Keratinocyte (primary cell): Measurements from ENCODE around the gene TMEM204. TPM values are rescaled to one million over a fixed set of nuclear protein-coding genes. Genes with fewer than 3 reads are reported as not detected.

ENCODE experiments used
- DNase-seq: peaks from one replicate; pipeline ENCODE4 v3.0.0-alpha.2; 2011; ENCODE audit warnings: low read depth, missing footprints, low spot score
- FAIRE-seq: peaks from 2 replicates; lab custom pipeline; 2011; peaks lifted over from hg19 to GRCh38; lab: Jason Lieb, UNC
- H2AFZ ChIP-seq: 2 replicates; pipeline ENCODE4 v1.6.0; 2012; ENCODE audit warnings: low read length, control low read depth, inconsistent platforms; ENCODE audit not compliant: control insufficient read depth
- H3K27ac ChIP-seq: 2 replicates; pipeline ENCODE4 v1.5.1; 2011; ENCODE audit warnings: low read length; ENCODE audit not compliant: control insufficient read depth, insufficient read depth
- H3K27me3 ChIP-seq: 3 replicates; pipeline ENCODE4 v1.6.0; 2011; ENCODE audit warnings: low read length; ENCODE audit not compliant: control insufficient read depth, insufficient read depth; ENCODE audit errors: extremely low read depth
- H3K36me3 ChIP-seq, 2 experiments: 2 replicates in 1 of 2; 3 replicates in 1 of 2; pipeline ENCODE4 v1.5.1; 2011; ENCODE audit warnings: low read length in 2 of 2, mild to moderate bottlenecking in 1 of 2; ENCODE audit not compliant: control insufficient read depth in 2 of 2, insufficient read depth in 2 of 2; ENCODE audit errors: extremely low read depth in 1 of 2
- H3K4me1 ChIP-seq: 3 replicates; pipeline ENCODE4 v1.5.1; 2011; ENCODE audit warnings: low read length; ENCODE audit not compliant: control insufficient read depth, insufficient read depth; ENCODE audit errors: extremely low read depth
- H3K4me2 ChIP-seq: 3 replicates; pipeline ENCODE4 v1.6.0; 2011; ENCODE audit warnings: low read depth, low read length; ENCODE audit not compliant: control insufficient read depth, insufficient read depth; ENCODE audit errors: extremely low read depth
- H3K4me3 ChIP-seq, 3 experiments: fragments of 200-600 bp in 1 of 3; sonication (generic) in 1 of 3; 2 replicates in 2 of 3; 3 replicates in 1 of 3; pipeline ENCODE4 v1.5.1; 2011 to 2016; ENCODE audit warnings: low read length in 3 of 3, mild to moderate bottlenecking in 3 of 3, control low read depth in 2 of 3, inconsistent platforms in 1 of 3, low read depth in 1 of 3, mixed read lengths in 1 of 3, mixed run types in 1 of 3, moderate library complexity in 1 of 3; ENCODE audit not compliant: control insufficient read depth in 2 of 3, insufficient read depth in 2 of 3; ENCODE audit errors: extremely low read depth in 1 of 3
- H3K79me2 ChIP-seq: 2 replicates; pipeline ENCODE4 v1.6.0; 2012; ENCODE audit warnings: low read length; ENCODE audit not compliant: control insufficient read depth, insufficient read depth
- H3K9ac ChIP-seq: 3 replicates; pipeline ENCODE4 v1.6.0; 2011; ENCODE audit warnings: low read length; ENCODE audit not compliant: control insufficient read depth, insufficient read depth; ENCODE audit errors: extremely low read depth
- H3K9me1 ChIP-seq: 3 replicates; pipeline ENCODE4 v1.6.0; 2011; ENCODE audit warnings: low read length; ENCODE audit not compliant: control insufficient read depth, insufficient read depth; ENCODE audit errors: extremely low read depth
- H3K9me3 ChIP-seq: 2 replicates; pipeline ENCODE4 v1.5.1; 2012; ENCODE audit warnings: low read depth, low read length; ENCODE audit not compliant: control insufficient read depth
- H4K20me1 ChIP-seq: 3 replicates; pipeline ENCODE4 v1.6.0; 2011; ENCODE audit warnings: low read length; ENCODE audit not compliant: control insufficient read depth, insufficient read depth; ENCODE audit errors: extremely low read depth
- EZH2 ChIP-seq: IDR thresholded peaks from one replicate; pipeline ENCODE4 v1.6.1; 2012; ENCODE audit warnings: inconsistent platforms, mild to moderate bottlenecking, low read length, moderate library complexity
- dilution Hi-C: fragments of 300-500 bp; cut with MboI; formaldehyde crosslinking; loops from one replicate; pipeline ENCODE4 v1.7.0; 2020; ENCODE audit warnings: low sequenced_read_pairs; ENCODE audit not compliant: extremely low pct_ligation_motif_present
- polyA plus RNA-seq, 5 experiments: library from polyadenylated mRNA; depleted of rRNA in 3 of 5; stranded (reverse) in 3 of 5; stranded (forward) in 1 of 5; unstranded in 1 of 5; fragments of >200 nt; gene quantifications; 1 replicate in 1 of 5; 2 replicates in 3 of 5; 3 replicates in 1 of 5; pipeline versions ENCODE4 v1.2.1 to v1.2.3, GENCODE V29; 2011 to 2012; ENCODE audit warnings: missing spikeins in 2 of 5, low read depth in 1 of 5, low replicate concordance in 1 of 5
- TF ChIP-seq, protein P1 (sequence below), 3 experiments: IDR thresholded peaks in 1 of 3; conservative IDR thresholded peaks in 1 of 3; optimal IDR thresholded peaks in 1 of 3; 2 replicates in 2 of 3; 3 replicates in 1 of 3; pipeline versions ENCODE3 to v1.5.1; 2011; ENCODE audit warnings: low read length in 3 of 3, mild to moderate bottlenecking in 3 of 3, moderate library complexity in 2 of 3, control low read depth in 1 of 3, inconsistent platforms in 1 of 3; ENCODE audit not compliant: insufficient read depth in 2 of 3; ENCODE audit errors: extremely low read depth in 1 of 3

The TMEM204 gene
- polyA plus RNA-seq, 1 donor (not counting 4 experiments of a cell fraction or from before 2014, with no cell fraction given): 1.0 TPM

DNA sequence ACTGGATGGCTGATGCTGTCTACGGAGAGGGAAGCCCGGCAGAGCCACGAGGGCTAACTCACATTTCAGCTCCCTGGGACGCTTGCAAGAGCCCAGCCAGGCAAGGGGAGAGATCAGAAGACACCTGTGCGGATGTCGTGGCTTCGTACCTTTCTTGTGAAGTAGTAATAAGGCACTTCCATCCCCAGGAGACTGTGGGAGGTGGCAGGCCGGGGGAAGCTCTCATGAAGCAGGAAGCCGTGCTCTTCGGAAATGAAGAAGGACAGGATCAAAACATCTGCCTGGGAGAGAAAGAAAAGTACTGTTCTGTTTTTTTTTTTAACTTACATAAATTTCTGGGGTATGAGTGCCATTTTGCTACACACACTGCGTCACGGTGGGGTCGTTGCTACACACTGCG, 28.4 kb downstream of the TMEM204 start:
- no peaks in the 10 kb centered on the region for H3K79me2 ChIP-seq
- FAIRE-seq (no peak), DNase-seq (no peak)
- peaks cover 0 to 18% of the 10 kb centered on the region in 2 experiments for H3K36me3 ChIP-seq
- no peak overlapping the region for H3K27ac ChIP-seq
- H4K20me1 ChIP-seq: no peaks in the 10 kb centered on the region
- dilution Hi-C loops: no loop called here
- no peak overlapping the region for H3K4me3 ChIP-seq
- no peak for TF ChIP-seq EZH2
- TF ChIP-seq, protein P1, sequence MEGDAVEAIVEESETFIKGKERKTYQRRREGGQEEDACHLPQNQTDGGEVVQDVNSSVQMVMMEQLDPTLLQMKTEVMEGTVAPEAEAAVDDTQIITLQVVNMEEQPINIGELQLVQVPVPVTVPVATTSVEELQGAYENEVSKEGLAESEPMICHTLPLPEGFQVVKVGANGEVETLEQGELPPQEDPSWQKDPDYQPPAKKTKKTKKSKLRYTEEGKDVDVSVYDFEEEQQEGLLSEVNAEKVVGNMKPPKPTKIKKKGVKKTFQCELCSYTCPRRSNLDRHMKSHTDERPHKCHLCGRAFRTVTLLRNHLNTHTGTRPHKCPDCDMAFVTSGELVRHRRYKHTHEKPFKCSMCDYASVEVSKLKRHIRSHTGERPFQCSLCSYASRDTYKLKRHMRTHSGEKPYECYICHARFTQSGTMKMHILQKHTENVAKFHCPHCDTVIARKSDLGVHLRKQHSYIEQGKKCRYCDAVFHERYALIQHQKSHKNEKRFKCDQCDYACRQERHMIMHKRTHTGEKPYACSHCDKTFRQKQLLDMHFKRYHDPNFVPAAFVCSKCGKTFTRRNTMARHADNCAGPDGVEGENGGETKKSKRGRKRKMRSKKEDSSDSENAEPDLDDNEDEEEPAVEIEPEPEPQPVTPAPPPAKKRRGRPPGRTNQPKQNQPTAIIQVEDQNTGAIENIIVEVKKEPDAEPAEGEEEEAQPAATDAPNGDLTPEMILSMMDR (optimal IDR thresholded peaks at IDR 0.05 in 1 of 3, IDR thresholded peaks at IDR 0.05 in 1 of 3, conservative IDR thresholded peaks at IDR 0.05 in 1 of 3; ENCODE audit: extremely low read depth in 1 of 3, insufficient read depth in 2 of 3, low read length in 3 of 3): no peak
- no peaks in the 10 kb centered on the region for H3K4me1 ChIP-seq
- H3K4me2 ChIP-seq: no peak overlapping the region
- no peaks in the 10 kb centered on the region for H3K27me3 ChIP-seq
- no peak overlapping the region for H2AFZ ChIP-seq
- no peaks in the 10 kb centered on the region for H3K9me1 ChIP-seq
- no peak overlapping the region for H3K9ac ChIP-seq
- H3K9me3 ChIP-seq: no peaks in the 10 kb centered on the region

DNA sequence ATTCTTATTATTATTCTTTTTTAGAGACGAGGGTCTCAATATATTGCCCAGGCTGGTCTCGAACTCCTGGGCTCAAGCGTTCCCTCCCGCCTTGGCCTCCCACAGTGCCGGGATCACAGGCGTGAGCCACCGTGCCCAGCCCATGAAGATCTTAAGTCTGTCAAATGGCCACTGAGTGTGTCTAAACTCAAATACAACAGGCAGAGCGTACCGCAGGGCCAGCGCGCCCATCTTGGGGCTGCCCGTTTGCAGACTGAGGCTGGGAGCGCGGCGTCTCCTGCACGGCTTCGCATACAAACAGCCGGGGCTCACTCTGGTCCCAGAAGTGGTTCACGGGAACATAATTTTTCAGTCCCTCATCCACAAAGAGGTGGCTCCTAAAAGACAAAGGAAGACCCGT, 30.3 kb downstream of the TMEM204 start:
- H3K9me1 ChIP-seq: no peaks in the 10 kb centered on the region
- H4K20me1 ChIP-seq: no peaks in the 10 kb centered on the region
- H3K36me3 ChIP-seq: peaks cover 0 to 14% of the 10 kb centered on the region in 2 experiments
- TF ChIP-seq, protein P1 (optimal IDR thresholded peaks at IDR 0.05 in 1 of 3, IDR thresholded peaks at IDR 0.05 in 1 of 3, conservative IDR thresholded peaks at IDR 0.05 in 1 of 3; ENCODE audit: extremely low read depth in 1 of 3, insufficient read depth in 2 of 3, low read length in 3 of 3): no peak
- TF ChIP-seq EZH2: no peak
- DNase-seq (no peak), FAIRE-seq (no peak)
- no peak overlapping the region for H3K27ac ChIP-seq
- H3K27me3 ChIP-seq: no peaks in the 10 kb centered on the region
- no peak overlapping the region for H3K4me2 ChIP-seq
- H3K79me2 ChIP-seq: no peaks in the 10 kb centered on the region
- H3K9ac ChIP-seq: no peak overlapping the region
- no peaks in the 10 kb centered on the region for H3K4me1 ChIP-seq
- no peak overlapping the region for H2AFZ ChIP-seq
- H3K9me3 ChIP-seq: no peaks in the 10 kb centered on the region
- dilution Hi-C loops: no loop called here
- no peak overlapping the region for H3K4me3 ChIP-seq
